HG03103 (cell line): ENCODE results near the gene NAV2.
"Not testable (repeated sequence)": the region's sequence is repeated elsewhere in the genome, so short reads cannot be mapped to it uniquely, and the experiment has no call there.

Source experiments
- ATAC-seq: cut with Tn5 transposase; IDR thresholded peaks from one replicate; pipeline ENCODE4 v1.9.1; 2021; ENCODE audit warnings: low read depth; ENCODE audit not compliant: unreplicated experiment

NAV2 gene

GRCh38 chr11:19917069-19917468 lies 204.4 kb downstream of the NAV2 start:
- no peak for ATAC-seq

- ATAC-seq, result no peak
Measured at GRCh38 chr11:19918302-19919049, 205.8 kb downstream of the NAV2 start.

- no peak for ATAC-seq
Measured at GRCh38 chr11:19919050-19919561, 206.5 kb downstream of the NAV2 start.

- ATAC-seq, result no peak
Measured at GRCh38 chr11:19920982-19921381, 208.3 kb downstream of the NAV2 start.

GRCh38 chr11:19921976-19922688 lies 209.5 kb downstream of the NAV2 start:
- ATAC-seq, result no peak

GRCh38 chr11:19922689-19923035 lies 210.0 kb downstream of the NAV2 start:
- no peak for ATAC-seq

GRCh38 chr11:19923626-19924025 lies 211.0 kb downstream of the NAV2 start:
- no peak for ATAC-seq

- ATAC-seq, result no peak
Measured at GRCh38 chr11:19924311-19924710, 211.7 kb downstream of the NAV2 start.

- no peak for ATAC-seq
Measured at GRCh38 chr11:19924716-19925115, 212.1 kb downstream of the NAV2 start.

- ATAC-seq, result not testable (repeated sequence)
Measured at GRCh38 chr11:19927403-19927802, 214.8 kb downstream of the NAV2 start.

GRCh38 chr11:19929147-19929546 lies 216.5 kb downstream of the NAV2 start:
- no peak for ATAC-seq

GRCh38 chr11:19929655-19930054 lies 217.0 kb downstream of the NAV2 start:
- ATAC-seq, result no peak

GRCh38 chr11:19931141-19931770 lies 218.6 kb downstream of the NAV2 start:
- ATAC-seq, result no peak

- no peak for ATAC-seq
Measured at GRCh38 chr11:19931771-19932369, 219.2 kb downstream of the NAV2 start.

- ATAC-seq, result no peak
Measured at GRCh38 chr11:19933132-19933735, 220.6 kb downstream of the NAV2 start.

GRCh38 chr11:19933801-19934488 lies 221.3 kb downstream of the NAV2 start:
- no peak for ATAC-seq

- no peak for ATAC-seq
Measured at GRCh38 chr11:19934828-19935259, 222.2 kb downstream of the NAV2 start.

- ATAC-seq, result no peak
Measured at GRCh38 chr11:19935507-19935906, 222.9 kb downstream of the NAV2 start.

GRCh38 chr11:19936461-19936860 lies 223.8 kb downstream of the NAV2 start:
- ATAC-seq, result no peak
